GM23338 (cell line): ENCODE data around the gene MRPS12. TPM values are rescaled to one million over a fixed set of nuclear protein-coding genes. Genes with fewer than 3 reads are reported as not detected.

ENCODE experiments used
- ATAC-seq: fragments of 200-7000 bp; cut with Tn5 transposase; 3 replicates; pipeline ENCODE4 v1.9.1; 2020
- DNase-seq: peaks from one replicate; pipeline ENCODE4 v3.0.0-alpha.2; 2015; ENCODE audit warnings: low spot score
- H2AFZ ChIP-seq: fragments of 200-600 bp; sonication (generic); 2 replicates; pipeline ENCODE4 v1.8.0; 2016; ENCODE audit warnings: antibody characterized with exemption, mild to moderate bottlenecking, moderate library complexity
- H3F3A ChIP-seq: fragments of 200-600 bp; sonication (generic); replicated peaks from 2 replicates; pipeline ENCODE4 v1.8.0; 2017; ENCODE audit warnings: antibody characterized with exemption, mixed run types, low read depth
- H3K27ac ChIP-seq: fragments of 200-600 bp; sonication (generic); 2 replicates; pipeline ENCODE4 v1.6.1; 2016; ENCODE audit warnings: low read depth
- H3K27me3 ChIP-seq: fragments of 200-600 bp; sonication (generic); 2 replicates; pipeline ENCODE4 v1.8.0; 2016; ENCODE audit warnings: mild to moderate bottlenecking, mixed run types, moderate library complexity; ENCODE audit not compliant: insufficient read depth
- H3K36me3 ChIP-seq: fragments of 200-600 bp; sonication (generic); 2 replicates; pipeline ENCODE4 v1.8.0; 2016; ENCODE audit warnings: mild to moderate bottlenecking; ENCODE audit not compliant: insufficient read depth
- H3K4me1 ChIP-seq: fragments of 200-600 bp; sonication (generic); 2 replicates; pipeline ENCODE4 v1.8.0; 2016; ENCODE audit warnings: mild to moderate bottlenecking, moderate library complexity; ENCODE audit not compliant: insufficient read depth
- H3K4me2 ChIP-seq: fragments of 200-600 bp; sonication (generic); 2 replicates; pipeline ENCODE4 v1.7.1; 2017; ENCODE audit warnings: mixed run types
- H3K4me3 ChIP-seq: fragments of 200-600 bp; sonication (generic); 2 replicates; pipeline ENCODE4 v1.6.1; 2016; ENCODE audit warnings: mixed run types
- H3K79me2 ChIP-seq: fragments of 200-600 bp; sonication (generic); replicated peaks from 2 replicates; pipeline ENCODE4 v1.8.0; 2017; ENCODE audit warnings: mild to moderate bottlenecking; ENCODE audit not compliant: insufficient read depth
- H3K9me2 ChIP-seq: fragments of 200-600 bp; sonication (generic); 2 replicates; pipeline ENCODE4 v1.8.0; 2017; ENCODE audit not compliant: insufficient read depth
- H4K20me1 ChIP-seq: fragments of 200-600 bp; sonication (generic); replicated peaks from 2 replicates; pipeline ENCODE4 v1.8.0; 2017; ENCODE audit warnings: mild to moderate bottlenecking; ENCODE audit not compliant: insufficient read depth
- H3K27ac Mint-ChIP-seq: 2 replicates; pipeline ENCODE4 v1.8.0; 2020; ENCODE audit warnings: inconsistent platforms, mild to moderate bottlenecking, moderate library complexity, mixed read lengths
- H3K27me3 Mint-ChIP-seq: 3 replicates; pipeline ENCODE4 v1.8.0; 2022; ENCODE audit warnings: low read depth, mild to moderate bottlenecking, moderate library complexity, mixed read lengths, inconsistent platforms; ENCODE audit not compliant: insufficient read depth, poor library complexity
- H3K36me3 Mint-ChIP-seq: 3 replicates; pipeline ENCODE4 v1.8.0; 2021; ENCODE audit warnings: low read depth, mild to moderate bottlenecking, inconsistent platforms, moderate library complexity, mixed read lengths
- H3K4me1 Mint-ChIP-seq: 3 replicates; pipeline ENCODE4 v1.8.0; 2020; ENCODE audit warnings: mild to moderate bottlenecking, inconsistent platforms, mixed read lengths
- H3K4me3 Mint-ChIP-seq: 3 replicates; pipeline ENCODE4 v1.8.0; 2021; ENCODE audit warnings: moderate library complexity, mild to moderate bottlenecking, inconsistent platforms, mixed read lengths
- H3K9me3 Mint-ChIP-seq: 3 replicates; pipeline ENCODE4 v1.8.0; 2020; ENCODE audit warnings: moderate library complexity, mild to moderate bottlenecking, inconsistent platforms, mixed read lengths
- CREB1 ChIP-seq: fragments of 250-450 bp; sonication (Bioruptor Pico); IDR thresholded peaks from 2 replicates; pipeline ENCODE4 v1.5.0; 2020; ENCODE audit warnings: low read depth, mild to moderate bottlenecking, moderate library complexity
- CTCF ChIP-seq, 2 experiments: fragments of 200-600 bp in 1 of 2; sonication (generic) in 1 of 2; conservative IDR thresholded peaks; 2 replicates each; pipeline versions ENCODE4 v1.5.1 to v1.6.1; 2016 to 2017; ENCODE audit warnings: antibody characterized with exemption in 2 of 2, low read depth in 2 of 2, mild to moderate bottlenecking in 2 of 2, moderate library complexity in 1 of 2
- EZH2 ChIP-seq: fragments of 200-600 bp; sonication (generic); IDR thresholded peaks from one replicate; pipeline ENCODE4 v1.8.0; 2017; ENCODE audit warnings: antibody characterized with exemption, mild to moderate bottlenecking, low read depth; ENCODE audit not compliant: unreplicated experiment
- EZH2phosphoT487 ChIP-seq: fragments of 200-600 bp; sonication (generic); IDR thresholded peaks from one replicate; pipeline ENCODE4 v1.8.1; 2018; ENCODE audit warnings: antibody characterized with exemption; ENCODE audit not compliant: unreplicated experiment
- JUNB ChIP-seq: IDR thresholded peaks from one replicate; pipeline ENCODE4 v1.6.1; 2016; ENCODE audit warnings: antibody characterized with exemption; ENCODE audit not compliant: unreplicated experiment
- NANOG ChIP-seq: IDR thresholded peaks from 2 replicates; pipeline ENCODE4 v1.6.1; 2016; ENCODE audit warnings: antibody characterized with exemption, borderline replicate concordance
- POLR2AphosphoS5 ChIP-seq: IDR thresholded peaks from 2 replicates; pipeline ENCODE4 v1.6.1; 2016; ENCODE audit warnings: antibody characterized with exemption, low read depth
- REST ChIP-seq: IDR thresholded peaks from one replicate; pipeline ENCODE4 v1.6.1; 2018; ENCODE audit warnings: antibody characterized with exemption; ENCODE audit not compliant: unreplicated experiment
- STAT1 ChIP-seq: IDR thresholded peaks from one replicate; pipeline ENCODE4 v1.6.1; 2016; ENCODE audit warnings: antibody characterized with exemption; ENCODE audit not compliant: unreplicated experiment
- ZNF114 ChIP-seq: fragments of 250-450 bp; sonication (Bioruptor Pico); IDR thresholded peaks from 2 replicates; pipeline ENCODE4 v1.5.0; 2020; ENCODE audit warnings: mild to moderate bottlenecking, moderate library complexity
- ZNF331 ChIP-seq: fragments of 250-450 bp; sonication (Bioruptor Pico); IDR thresholded peaks from 2 replicates; pipeline ENCODE4 v1.5.0; 2020; ENCODE audit warnings: low read depth, mild to moderate bottlenecking, moderate library complexity
- polyA plus RNA-seq: library from polyadenylated mRNA; unstranded; fragments of >200 nt; fragmentation: Nextera tagmentation; extraction: Ambion mirVana; gene quantifications from 2 replicates; pipeline ENCODE4 v1.2.1, GENCODE V29; 2016
- total RNA-seq: library from RNA; depleted of rRNA; stranded (reverse); fragments of >200 nt; shearing (Covaris generic); gene quantifications from 2 replicates; pipeline ENCODE4 v1.2.3, GENCODE V29; 2014
- TF ChIP-seq, protein P1 (sequence below): IDR thresholded peaks from 2 replicates; pipeline ENCODE4 v1.6.1; 2016; ENCODE audit warnings: antibody characterized with exemption

MRPS12 gene
- total and polyA plus RNA-seq, 2 experiments from 2014 or later: 74.1 to 86.3 TPM

DNA sequence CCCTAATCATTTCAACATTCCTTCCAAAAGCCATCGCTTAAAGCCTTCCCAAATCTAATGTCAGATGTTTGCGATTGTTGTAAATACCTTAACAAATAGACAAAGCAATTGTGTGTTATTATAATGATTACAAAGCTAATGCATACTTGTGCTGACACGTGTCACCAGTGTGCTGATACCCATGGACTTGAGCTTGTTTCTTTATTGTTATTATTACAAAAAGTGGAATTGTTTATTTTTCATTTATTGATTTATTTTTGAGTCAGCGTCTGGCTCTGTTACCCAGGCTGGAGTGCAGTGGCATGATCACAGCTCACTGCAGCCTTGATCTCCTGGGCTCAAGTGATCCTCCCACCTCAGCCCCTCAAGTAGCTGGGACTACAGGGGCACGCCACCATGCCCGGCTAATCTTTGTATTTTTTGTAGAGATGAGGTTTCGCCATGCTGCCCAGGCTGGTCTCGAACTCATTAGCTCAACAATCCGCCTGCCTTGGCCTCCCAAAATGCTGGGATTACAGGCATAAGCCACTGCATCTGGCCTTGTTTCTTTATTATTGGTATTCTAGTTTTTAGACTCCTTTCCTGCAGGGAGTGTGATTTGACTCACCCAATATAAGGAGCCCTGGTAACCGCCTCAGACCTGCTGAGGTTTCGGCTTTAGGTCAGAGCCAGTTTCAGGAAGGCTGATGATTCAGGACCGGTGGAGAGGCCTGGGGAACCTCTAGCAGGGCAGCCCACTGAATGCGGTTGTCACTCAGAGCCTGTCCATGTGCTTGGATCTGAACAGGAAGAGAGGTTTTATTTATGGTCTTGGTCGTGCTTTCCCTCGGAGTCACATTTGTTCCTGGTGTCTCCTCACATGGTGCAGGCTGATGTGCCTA lies 46.9 kb downstream of the MRPS12 start:
- Mint-ChIP-seq H3K27me3 (peaks cover 13% of the 10 kb centered on the region), H3K27ac (no peak overlapping the region), H3K9me3 (peaks cover 30% of the 10 kb centered on the region), H3K36me3 (peaks cover 17% of the 10 kb centered on the region), H3K4me1 (peaks cover 11% of the 10 kb centered on the region), H3K4me3 (no peak overlapping the region)
- ATAC-seq (no peak), DNase-seq (no peak)
- H3K9me2 ChIP-seq: no peaks in the 10 kb centered on the region; the same call in 1 of the 2 replicates
- no peak for TF ChIP-seq CREB1
- no peak for TF ChIP-seq NANOG
- TF ChIP-seq ZNF331 (CRISPR knock-in tag): no peak
- no peak overlapping the region for H3K4me2 ChIP-seq
- H3K27me3 ChIP-seq: no peaks in the 10 kb centered on the region
- H3K27ac ChIP-seq: no peak overlapping the region
- 0 out of 2 replicates have a peak, but pooled peaks cover 5% of the 10 kb centered on the region for H3F3A ChIP-seq
- no peaks in the 10 kb centered on the region for H4K20me1 ChIP-seq
- H3K79me2 ChIP-seq: peaks cover 7% of the 10 kb centered on the region
- H2AFZ ChIP-seq: no peak overlapping the region
- H3K36me3 ChIP-seq: no peaks in the 10 kb centered on the region
- H3K4me1 ChIP-seq: peaks cover 9% of the 10 kb centered on the region
- no peak overlapping the region for H3K4me3 ChIP-seq

DNA sequence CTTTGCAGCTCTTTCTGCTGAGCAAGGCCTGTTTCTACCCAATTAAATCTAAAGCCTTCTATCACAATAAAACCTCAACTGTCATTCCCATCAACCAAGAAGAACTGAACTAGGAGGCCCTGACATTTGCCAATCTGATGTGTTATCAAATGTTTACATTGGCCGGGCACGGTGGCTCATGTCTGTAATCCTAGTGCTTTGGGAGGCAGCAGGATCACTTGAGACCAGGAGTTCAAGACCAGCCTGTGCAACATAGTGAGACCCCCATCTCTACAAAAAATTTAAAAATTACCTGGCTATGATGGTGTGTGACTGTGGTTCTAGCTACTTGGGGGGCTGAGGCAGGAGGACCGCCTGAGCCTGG lies 47.6 kb downstream of the MRPS12 start:
- Histone ChIP-seq H3K36me3 (no peaks in the 10 kb centered on the region), H4K20me1 (no peaks in the 10 kb centered on the region), H3F3A (0 out of 2 replicates have a peak, but pooled peaks cover 5% of the 10 kb centered on the region), H3K79me2 (peaks cover 7% of the 10 kb centered on the region), H2AFZ (no peak overlapping the region), H3K4me2 (no peak overlapping the region), H3K27me3 (no peaks in the 10 kb centered on the region), H3K27ac (no peak overlapping the region), H3K9me2 (no peaks in the 10 kb centered on the region; the same call in 1 of the 2 replicates), H3K4me1 (peaks cover 9% of the 10 kb centered on the region), H3K4me3 (no peak overlapping the region)
- peaks cover 30% of the 10 kb centered on the region for H3K9me3 Mint-ChIP-seq
- DNase-seq (no peak), ATAC-seq (no peak)
- peaks cover 17% of the 10 kb centered on the region for H3K36me3 Mint-ChIP-seq
- H3K4me1 Mint-ChIP-seq: peaks cover 11% of the 10 kb centered on the region
- no peak overlapping the region for H3K27ac Mint-ChIP-seq
- H3K4me3 Mint-ChIP-seq: no peak overlapping the region
- peaks cover 11% of the 10 kb centered on the region for H3K27me3 Mint-ChIP-seq
- TF ChIP-seq JUNB: no peak
- no peak for TF ChIP-seq CREB1
- TF ChIP-seq EZH2phosphoT487: no peak
- no peak for TF ChIP-seq EZH2
- no peak for TF ChIP-seq ZNF331 (CRISPR knock-in tag)
- TF ChIP-seq, protein P1, sequence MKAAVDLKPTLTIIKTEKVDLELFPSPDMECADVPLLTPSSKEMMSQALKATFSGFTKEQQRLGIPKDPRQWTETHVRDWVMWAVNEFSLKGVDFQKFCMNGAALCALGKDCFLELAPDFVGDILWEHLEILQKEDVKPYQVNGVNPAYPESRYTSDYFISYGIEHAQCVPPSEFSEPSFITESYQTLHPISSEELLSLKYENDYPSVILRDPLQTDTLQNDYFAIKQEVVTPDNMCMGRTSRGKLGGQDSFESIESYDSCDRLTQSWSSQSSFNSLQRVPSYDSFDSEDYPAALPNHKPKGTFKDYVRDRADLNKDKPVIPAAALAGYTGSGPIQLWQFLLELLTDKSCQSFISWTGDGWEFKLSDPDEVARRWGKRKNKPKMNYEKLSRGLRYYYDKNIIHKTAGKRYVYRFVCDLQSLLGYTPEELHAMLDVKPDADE: no peak
- no peak for TF ChIP-seq NANOG
- TF ChIP-seq CTCF (conservative IDR thresholded peaks at IDR 0.05; ENCODE audit: low read depth in 2 of 2): no peak
- TF ChIP-seq STAT1: no peak
- TF ChIP-seq POLR2AphosphoS5: no peak
- TF ChIP-seq REST: no peak
- TF ChIP-seq ZNF114: no peak
